B cell (primary cell): ENCODE results near the gene DDX17.

ENCODE experiments used
- EZH2 ChIP-seq: IDR thresholded peaks from 2 replicates; pipeline ENCODE4 v1.6.1; 2012; ENCODE audit warnings: borderline replicate concordance, low read depth, mild to moderate bottlenecking, moderate library complexity, low read length; ENCODE audit not compliant: insufficient read depth, poor library complexity, severe bottlenecking
- TF ChIP-seq, protein P1 (sequence below): fragments of 200-600 bp; IDR thresholded peaks from one replicate; pipeline ENCODE4 v1.8.0; 2022; ENCODE audit warnings: antibody characterized with exemption, mild to moderate bottlenecking

DNA sequence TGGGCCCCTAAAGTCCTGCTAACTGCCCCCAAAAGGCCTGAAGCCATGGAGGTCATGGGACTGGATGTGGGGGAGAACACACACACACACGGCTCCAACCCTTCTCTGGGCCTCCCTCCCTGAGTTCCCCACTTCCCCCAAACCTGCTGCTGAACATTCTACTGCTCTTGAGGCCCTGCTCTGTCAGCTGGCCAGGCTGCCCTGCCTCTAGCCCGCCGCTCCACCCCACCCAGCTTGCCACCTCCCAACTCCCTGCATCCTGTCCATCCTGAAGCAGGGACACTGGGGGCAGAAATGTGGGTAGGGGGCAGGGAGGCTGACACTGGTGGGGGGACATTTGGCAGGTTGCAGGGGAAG lies 52.1 kb downstream of the DDX17 start:
- TF ChIP-seq, protein P1, sequence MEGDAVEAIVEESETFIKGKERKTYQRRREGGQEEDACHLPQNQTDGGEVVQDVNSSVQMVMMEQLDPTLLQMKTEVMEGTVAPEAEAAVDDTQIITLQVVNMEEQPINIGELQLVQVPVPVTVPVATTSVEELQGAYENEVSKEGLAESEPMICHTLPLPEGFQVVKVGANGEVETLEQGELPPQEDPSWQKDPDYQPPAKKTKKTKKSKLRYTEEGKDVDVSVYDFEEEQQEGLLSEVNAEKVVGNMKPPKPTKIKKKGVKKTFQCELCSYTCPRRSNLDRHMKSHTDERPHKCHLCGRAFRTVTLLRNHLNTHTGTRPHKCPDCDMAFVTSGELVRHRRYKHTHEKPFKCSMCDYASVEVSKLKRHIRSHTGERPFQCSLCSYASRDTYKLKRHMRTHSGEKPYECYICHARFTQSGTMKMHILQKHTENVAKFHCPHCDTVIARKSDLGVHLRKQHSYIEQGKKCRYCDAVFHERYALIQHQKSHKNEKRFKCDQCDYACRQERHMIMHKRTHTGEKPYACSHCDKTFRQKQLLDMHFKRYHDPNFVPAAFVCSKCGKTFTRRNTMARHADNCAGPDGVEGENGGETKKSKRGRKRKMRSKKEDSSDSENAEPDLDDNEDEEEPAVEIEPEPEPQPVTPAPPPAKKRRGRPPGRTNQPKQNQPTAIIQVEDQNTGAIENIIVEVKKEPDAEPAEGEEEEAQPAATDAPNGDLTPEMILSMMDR, result no peak
- peak; percentile 7 for TF ChIP-seq EZH2
